A549 (cell line): ENCODE results near the gene SEPTIN10. TPM values are rescaled to one million over a fixed set of nuclear protein-coding genes. Genes with fewer than 3 reads are reported as not detected.
A peak's percentile ranks its signal among the peaks of the same experiment; 100 is the strongest.

ENCODE experiments used
- ATAC-seq, 2 experiments: fragments of 200-7000 bp in 1 of 2; fragments of >200 bp in 1 of 2; cut with Nextera tagmentation in 1 of 2; cut with Tn5 transposase in 1 of 2; 3 replicates each; pipeline versions ENCODE4 v1.8.0 to v1.9.1; 2018 to 2020; ENCODE audit warnings: mild to moderate bottlenecking in 1 of 2, moderate library complexity in 1 of 2
- CTCF ChIA-PET: fragments of 300-600 bp; sonication (Branson Sonifier 250); formaldehyde crosslinking; extraction: SDS; loops from one replicate; lab custom pipeline; 2021; ENCODE audit warnings: antibody characterized with exemption, inconsistent platforms; lab: Yijun Ruan, JAX
- POLR2A ChIA-PET: fragments of 350-600 bp; formaldehyde crosslinking; extraction: SDS; loops from one replicate; lab custom pipeline; 2021; ENCODE audit warnings: antibody characterized with exemption, inconsistent platforms; lab: Yijun Ruan, JAX
- DNase-seq, 2 experiments: peaks; one replicate each; pipeline versions ENCODE4 v3.0.0 to v3.0.0-alpha.2; 2011 to 2016; ENCODE audit warnings: low read depth in 1 of 2, low spot score in 1 of 2
- FAIRE-seq: peaks from 2 replicates; lab custom pipeline; 2011; peaks lifted over from hg19 to GRCh38; lab: Jason Lieb, UNC
- H3K27ac ChIP-seq, 2 experiments: fragments of >200 bp; sonication (Bioruptor Twin); formaldehyde crosslinking; 3 replicates each; pipeline ENCODE4 v1.5.1; 2016 to 2017
- H3K4me1 ChIP-seq: fragments of >200 bp; sonication (Bioruptor Twin); formaldehyde crosslinking; 3 replicates; pipeline ENCODE4 v1.6.1; 2016
- H3K4me2 ChIP-seq: fragments of >200 bp; sonication (Bioruptor Twin); formaldehyde crosslinking; 3 replicates; pipeline ENCODE4 v1.6.1; 2016
- H3K4me3 ChIP-seq: fragments of >200 bp; sonication (Bioruptor Twin); formaldehyde crosslinking; 3 replicates; pipeline ENCODE4 v1.5.1; 2016
- H3K9me3 ChIP-seq: fragments of >200 bp; sonication (Bioruptor Twin); formaldehyde crosslinking; 3 replicates; pipeline ENCODE4 v1.6.1; 2016
- ATOH8 ChIP-seq: fragments of 250-450 bp; sonication (Bioruptor Pico); IDR thresholded peaks from 2 replicates; pipeline ENCODE4 v1.5.0; 2020; ENCODE audit warnings: low read depth, mild to moderate bottlenecking, moderate library complexity
- CBX2 ChIP-seq: fragments of 200-600 bp; sonication (generic); IDR thresholded peaks from 2 replicates; pipeline ENCODE4 v1.6.1; 2016; ENCODE audit warnings: low read depth, mild to moderate bottlenecking, borderline replicate concordance
- CHD2 ChIP-seq: fragments of 150-350 bp; IDR thresholded peaks from 2 replicates; pipeline ENCODE4 v1.6.1; 2014; ENCODE audit warnings: low read length; ENCODE audit not compliant: partially characterized antibody
- CHD4 ChIP-seq: fragments of 200-600 bp; sonication (generic); IDR thresholded peaks from 2 replicates; pipeline ENCODE4 v1.6.1; 2016; ENCODE audit warnings: antibody characterized with exemption, mild to moderate bottlenecking, borderline replicate concordance
- CTCF ChIP-seq: fragments of >200 bp; sonication (Bioruptor Twin); formaldehyde crosslinking; IDR thresholded peaks from 3 replicates; pipeline ENCODE4 v1.5.1; 2016
- E2F6 ChIP-seq: IDR thresholded peaks from 2 replicates; pipeline ENCODE4 v1.6.1; 2012; ENCODE audit warnings: low read depth, borderline replicate concordance
- ESRRA ChIP-seq: fragments of 150-350 bp; IDR thresholded peaks from 2 replicates; pipeline ENCODE4 v1.6.1; 2014; ENCODE audit warnings: mild to moderate bottlenecking, low read length, borderline replicate concordance
- FOSL2 ChIP-seq, 2 experiments: fragments of 450-650 bp in 1 of 2; fragments of >200 bp in 1 of 2; sonication (Bioruptor Twin) in 1 of 2; formaldehyde crosslinking; IDR thresholded peaks; 2 replicates each; pipeline versions ENCODE4 v1.5.0 to v1.6.1; 2016 to 2020; ENCODE audit warnings: mild to moderate bottlenecking in 1 of 2, moderate library complexity in 1 of 2
- FOXS1 ChIP-seq: fragments of 250-450 bp; sonication (Bioruptor Pico); IDR thresholded peaks from 2 replicates; pipeline ENCODE4 v1.5.0; 2020; ENCODE audit warnings: mild to moderate bottlenecking, moderate library complexity
- HEYL ChIP-seq: fragments of 250-450 bp; sonication (Bioruptor Pico); IDR thresholded peaks from 2 replicates; pipeline ENCODE4 v1.8.0; 2021; ENCODE audit warnings: mild to moderate bottlenecking, moderate library complexity
- HOXB5 ChIP-seq: fragments of 250-450 bp; sonication (Bioruptor Pico); IDR thresholded peaks from 2 replicates; pipeline ENCODE4 v1.5.0; 2020; ENCODE audit warnings: mild to moderate bottlenecking, moderate library complexity
- JUN ChIP-seq, 2 experiments: fragments of >200 bp; sonication (Bioruptor Twin); formaldehyde crosslinking; IDR thresholded peaks; 2 replicates in 1 of 2; 3 replicates in 1 of 2; pipeline ENCODE4 v1.6.1; 2016 to 2017
- JUNB ChIP-seq: fragments of >200 bp; sonication (Bioruptor Twin); formaldehyde crosslinking; IDR thresholded peaks from 2 replicates; pipeline ENCODE4 v1.6.1; 2016
- MAFK ChIP-seq: fragments of 450-650 bp; IDR thresholded peaks from 2 replicates; pipeline ENCODE4 v1.6.1; 2014; ENCODE audit not compliant: partially characterized antibody
- MYC ChIP-seq: IDR thresholded peaks from 2 replicates; pipeline ENCODE4 v1.6.1; 2012; ENCODE audit warnings: mild to moderate bottlenecking, inconsistent platforms, low read length, improper control_type of control experiment, borderline replicate concordance
- NFE2L2 ChIP-seq: fragments of 150-350 bp; conservative IDR thresholded peaks from 2 replicates; pipeline ENCODE4 v1.6.1; 2014; ENCODE audit warnings: low read length
- NR3C1 ChIP-seq: fragments of >200 bp; sonication (Bioruptor Twin); formaldehyde crosslinking; IDR thresholded peaks from 3 replicates; pipeline ENCODE4 v1.6.1; 2017
- PBX3 ChIP-seq: IDR thresholded peaks from 2 replicates; pipeline ENCODE4 v1.6.1; 2012
- RAD21 ChIP-seq, 2 experiments: fragments of >200 bp in 1 of 2; sonication (Bioruptor Twin) in 1 of 2; formaldehyde crosslinking in 1 of 2; IDR thresholded peaks in 1 of 2; conservative IDR thresholded peaks in 1 of 2; 2 replicates in 1 of 2; 3 replicates in 1 of 2; pipeline ENCODE4 v1.6.1; 2012 to 2018; ENCODE audit warnings: inconsistent platforms in 1 of 2
- SMC3 ChIP-seq: fragments of >200 bp; sonication (Bioruptor Twin); formaldehyde crosslinking; IDR thresholded peaks from 3 replicates; pipeline ENCODE4 v1.6.1; 2018; ENCODE audit warnings: inconsistent platforms
- SREBF2 ChIP-seq: fragments of 450-650 bp; IDR thresholded peaks from 2 replicates; pipeline ENCODE4 v1.6.1; 2014; ENCODE audit warnings: mild to moderate bottlenecking, moderate library complexity
- TFCP2L1 ChIP-seq: fragments of 250-450 bp; sonication (Bioruptor Pico); IDR thresholded peaks from 2 replicates; pipeline ENCODE4 v1.5.0; 2021; ENCODE audit warnings: mild to moderate bottlenecking
- USF2 ChIP-seq: fragments of 450-650 bp; IDR thresholded peaks from 2 replicates; pipeline ENCODE4 v1.6.1; 2014; ENCODE audit warnings: antibody characterized with exemption
- ZSCAN20 ChIP-seq: fragments of 250-450 bp; sonication (Bioruptor Pico); IDR thresholded peaks from 2 replicates; pipeline ENCODE4 v1.8.0; 2022; ENCODE audit warnings: mild to moderate bottlenecking, moderate library complexity
- WGBS: methylation state at CpG from one replicate; pipeline ENCODE4 v1.1.6; 2017; ENCODE audit errors: missing lambda C conversion rate; 5-methylcytosine and 5-hydroxymethylcytosine counted together
- polyA plus RNA-seq, 4 experiments: library from polyadenylated mRNA; depleted of rRNA in 3 of 4; stranded (reverse); fragments of >200 nt; fragmentation: RNase III in 1 of 4; extraction: RNeasy Plus Mini Kit Qiagen cat#74134 plus additional on column Dnase treatment in 1 of 4; gene quantifications; 2 replicates in 3 of 4; 3 replicates in 1 of 4; pipeline ENCODE4 v1.2.3, GENCODE V29; 2011 to 2017

SEPTIN10 gene
- polyA plus RNA-seq, 2 of the 4 experiments (the other 2 are of a cell fraction), result 87.6 to 95.0 TPM

- TF ChIP-seq ATOH8 (CRISPR knock-in tag) (no peak), HEYL (CRISPR knock-in tag) (no peak), JUNB (no peak), FOXS1 (CRISPR knock-in tag) (no peak), HOXB5 (no peak), MAFK (no peak), SMC3 (peak; percentile 92), NFE2L2 (no peak)
- TF ChIP-seq, all 56 proteins: peak for 4
Observed at GRCh38 chr2:109545828-109546713, 67.7 kb downstream of the SEPTIN10 start (continued).

- 90% methylated on average over 6 of the region's 6 CpGs for WGBS
- no peak for ATAC-seq
- no peaks in the 10 kb centered on the region for H3K9me3 ChIP-seq
- H3K4me2 ChIP-seq, result no peak overlapping the region
- H3K4me1 ChIP-seq, result peaks cover 4% of the 10 kb centered on the region; the same call in 2 of the 3 replicates
- H3K27ac ChIP-seq, result no peak overlapping the region
- no peak overlapping the region for H3K4me3 ChIP-seq
- CTCF ChIA-PET, result interaction anchor here (0.8 to 2.6 kb wide), 7 partner anchors 9 to 193 kb away, joined by 3 to 10 read pairs (median 4); no protein-coding TSS in a partner anchor
- no peak for TF ChIP-seq E2F6
- no peak for FAIRE-seq
- no peak for DNase-seq
- POLR2A ChIA-PET, result no interaction called here
Observed at GRCh38 chr2:109542384-109542783, 71.4 kb downstream of the SEPTIN10 start.

GRCh38 chr2:109538546-109538945, 75.2 kb downstream of the SEPTIN10 start:
- TF ChIP-seq JUN (IDR thresholded peaks at IDR 0.05) (no peak), PBX3 (no peak), RAD21 (conservative IDR thresholded peaks at IDR 0.05 in 1 of 2, IDR thresholded peaks at IDR 0.05 in 1 of 2) (no peak), FOSL2 (IDR thresholded peaks at IDR 0.05) (no peak), FOSL2 (CRISPR knock-in tag; IDR thresholded peaks at IDR 0.05) (no peak), CHD2 (no peak), CTCF (no peak), SREBF2 (no peak), MYC (no peak), CHD4 (no peak), CBX2 (no peak), ZSCAN20 (CRISPR knock-in tag) (no peak), NR3C1 (no peak), USF2 (no peak), NFE2L2 (no peak), ESRRA (no peak), TFCP2L1 (CRISPR knock-in tag) (no peak)
- Histone ChIP-seq H3K4me1 (no peaks in the 10 kb centered on the region), H3K9me3 (no peaks in the 10 kb centered on the region), H3K27ac (no peak overlapping the region), H3K4me3 (no peak overlapping the region), H3K4me2 (no peak overlapping the region)
- no peak for FAIRE-seq
- ChIA-PET POLR2A (no interaction called here), CTCF (interaction anchor here (1.4 kb wide), 1 partner anchor 8 kb away, joined by 6 read pairs; no protein-coding TSS in a partner anchor)
- WGBS, result 94% methylated on average over 8 of the region's 8 CpGs
- no peak for DNase-seq
- no peak for ATAC-seq
